ENCODE data around the gene PTH1R. TPM values are rescaled to one million over a fixed set of nuclear protein-coding genes. Genes with fewer than 3 reads are reported as not detected.

PTH1R gene
- total RNA-seq, 1 donor from 2014 or later: 18.9 TPM

GRCh38 chr3:46883054-46883829 lies 5.7 kb downstream of the PTH1R start:
- DNase-seq: peak; percentile 33

- DNase-seq: no peak
Observed at GRCh38 chr3:46883830-46884185, 6.3 kb downstream of the PTH1R start.

- DNase-seq: no peak
Observed at GRCh38 chr3:46884427-46884826, 6.9 kb downstream of the PTH1R start.

GRCh38 chr3:46884929-46885328 lies 7.4 kb downstream of the PTH1R start:
- DNase-seq: no peak

- DNase-seq: no peak
Observed at GRCh38 chr3:46885612-46886011, 8.1 kb downstream of the PTH1R start.

GRCh38 chr3:46887980-46888494 lies 10.5 kb downstream of the PTH1R start:
- DNase-seq: no peak

GRCh38 chr3:46888705-46889104 lies 11.2 kb downstream of the PTH1R start:
- no peak for DNase-seq

- no peak for DNase-seq
Observed at GRCh38 chr3:46889381-46890110, 12.0 kb downstream of the PTH1R start.

- no peak for DNase-seq
Observed at GRCh38 chr3:46890132-46890531, 12.6 kb downstream of the PTH1R start.

- DNase-seq: no peak
Observed at GRCh38 chr3:46891132-46891531, 13.6 kb downstream of the PTH1R start.

GRCh38 chr3:46892285-46893145 lies 15.0 kb downstream of the PTH1R start:
- DNase-seq: peak; percentile 39

- DNase-seq: no peak
Observed at GRCh38 chr3:46893146-46893748, 15.7 kb downstream of the PTH1R start.

GRCh38 chr3:46893763-46894162 lies 16.2 kb downstream of the PTH1R start:
- DNase-seq: no peak

- no peak for DNase-seq
Observed at GRCh38 chr3:46894256-46894655, 16.7 kb downstream of the PTH1R start.

GRCh38 chr3:46895204-46895660 lies 17.7 kb downstream of the PTH1R start:
- DNase-seq: peak; percentile 23

GRCh38 chr3:46895761-46896160 lies 18.2 kb downstream of the PTH1R start:
- DNase-seq: no peak

- no peak for DNase-seq
Observed at GRCh38 chr3:46896386-46896785, 18.9 kb downstream of the PTH1R start.

- no peak for DNase-seq
Observed at GRCh38 chr3:46897031-46897430, 19.5 kb downstream of the PTH1R start.

- DNase-seq: no peak
Observed at GRCh38 chr3:46897829-46898320, 20.4 kb downstream of the PTH1R start.

GRCh38 chr3:46898321-46899150 lies 21.0 kb downstream of the PTH1R start:
- no peak for DNase-seq
